K562 (cell line): ENCODE results near the gene GGT1. TPM values are rescaled to one million over a fixed set of nuclear protein-coding genes. Genes with fewer than 3 reads are reported as not detected.

ENCODE experiments used
- ARID1B ChIP-seq: fragments of 450-650 bp; IDR thresholded peaks from 2 replicates; pipeline ENCODE4 v1.6.1; 2016; ENCODE audit warnings: antibody characterized with exemption, mild to moderate bottlenecking, inconsistent platforms
- BCOR ChIP-seq: fragments of 450-650 bp; IDR thresholded peaks from 2 replicates; pipeline ENCODE4 v1.6.1; 2016
- EHMT2 ChIP-seq: fragments of 450-650 bp; IDR thresholded peaks from 2 replicates; pipeline ENCODE4 v1.6.1; 2018; ENCODE audit warnings: antibody characterized with exemption
- SMARCA5 ChIP-seq: fragments of 450-650 bp; IDR thresholded peaks from 2 replicates; pipeline ENCODE4 v1.6.1; 2016
- ZEB2 ChIP-seq: fragments of 450-650 bp; IDR thresholded peaks from 2 replicates; pipeline ENCODE4 v1.6.1; 2016
- polyA plus RNA-seq, 8 experiments: library from polyadenylated mRNA; depleted of rRNA in 4 of 8; stranded (reverse) in 5 of 8; unstranded in 3 of 8; fragments of >200 nt; fragmentation: Nextera tagmentation in 2 of 8; fragmentation: Illumina TruSeq in 1 of 8; extraction: Ambion mirVana in 2 of 8; extraction: Trizol in 1 of 8; gene quantifications; 2 replicates each; pipeline versions ENCODE4 v1.2.1 to v1.2.3, GENCODE V29; 2011 to 2014; ENCODE audit warnings: inconsistent platforms in 1 of 8, missing spikeins in 1 of 8
- total RNA-seq, 7 experiments: library from RNA; depleted of rRNA in 6 of 7; stranded (reverse); fragments of >200 nt in 6 of 7; fragmentation: Illumina TruSeq in 2 of 7; extraction: Trizol in 2 of 7; gene quantifications; 2 replicates each; pipeline versions ENCODE4 v1.2.1 to v1.2.3, GENCODE V29; 2011 to 2021; ENCODE audit warnings: low replicate concordance in 1 of 7
- TF ChIP-seq, protein P1 (sequence below), 2 experiments: fragments of 450-650 bp; IDR thresholded peaks; 2 replicates each; pipeline ENCODE4 v1.6.1; 2016
- TF ChIP-seq, protein P2 (sequence below): fragments of 450-650 bp; IDR thresholded peaks from 2 replicates; pipeline ENCODE4 v1.6.1; 2016; ENCODE audit warnings: antibody characterized with exemption

GGT1 gene
- total and polyA plus RNA-seq, 9 of the 15 experiments (the other 6 are each of a cell fraction or from before 2014, with no cell fraction given) = 0.46 to 11.8 (median 6.9) TPM

DNA sequence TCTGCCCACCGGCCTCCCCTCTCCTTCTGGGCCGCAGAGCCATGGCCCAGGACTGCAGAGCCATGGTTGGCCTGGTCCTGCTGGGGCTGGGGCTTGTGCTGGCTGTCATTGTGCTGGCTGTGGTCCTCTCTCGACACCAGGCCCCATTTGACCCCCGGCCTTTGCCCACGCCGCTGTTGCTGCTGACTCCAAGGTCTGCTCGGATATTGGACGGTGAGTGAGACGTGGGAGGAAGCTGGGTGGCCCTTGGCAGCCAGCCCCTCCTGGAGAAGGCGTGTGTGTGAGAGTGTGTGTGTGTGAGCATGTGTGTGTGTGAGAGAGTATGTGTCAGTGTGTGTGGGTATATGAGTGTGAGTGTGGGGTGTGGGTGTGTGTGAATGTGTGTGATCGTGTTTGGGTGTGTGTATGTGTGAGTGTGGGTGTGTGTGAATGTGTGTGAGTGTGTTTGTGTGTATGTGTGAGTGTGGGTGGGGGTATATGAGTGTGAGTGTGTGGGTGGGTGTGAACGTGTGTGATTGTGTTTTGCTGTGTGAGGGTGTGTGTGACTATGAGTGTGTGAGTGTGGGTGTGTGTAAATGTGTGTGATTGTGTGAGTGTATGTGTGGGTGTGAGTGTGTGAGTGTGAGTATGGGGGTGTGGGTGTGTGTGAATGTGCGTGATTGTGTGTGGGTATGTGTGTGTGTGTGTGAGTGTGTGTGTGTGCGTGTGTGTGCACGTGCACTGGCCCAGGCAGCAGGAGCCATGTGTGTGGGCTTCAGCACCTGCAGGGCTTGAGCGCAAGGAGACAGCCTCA lies 30.4 kb downstream of the GGT1 start (continued):
- TF ChIP-seq BCOR = 0 out of 2 replicates have a peak, but pooled peaks have one; percentile 36
- 0 out of 2 replicates have a peak, but pooled peaks have one; percentile 45 for TF ChIP-seq SMARCA5
- TF ChIP-seq ZEB2 = peak; percentile 17; the same call in 1 of the 2 replicates
- peak; percentile 15; the same call in 1 of the 2 replicates for TF ChIP-seq EHMT2
- TF ChIP-seq, protein P1, sequence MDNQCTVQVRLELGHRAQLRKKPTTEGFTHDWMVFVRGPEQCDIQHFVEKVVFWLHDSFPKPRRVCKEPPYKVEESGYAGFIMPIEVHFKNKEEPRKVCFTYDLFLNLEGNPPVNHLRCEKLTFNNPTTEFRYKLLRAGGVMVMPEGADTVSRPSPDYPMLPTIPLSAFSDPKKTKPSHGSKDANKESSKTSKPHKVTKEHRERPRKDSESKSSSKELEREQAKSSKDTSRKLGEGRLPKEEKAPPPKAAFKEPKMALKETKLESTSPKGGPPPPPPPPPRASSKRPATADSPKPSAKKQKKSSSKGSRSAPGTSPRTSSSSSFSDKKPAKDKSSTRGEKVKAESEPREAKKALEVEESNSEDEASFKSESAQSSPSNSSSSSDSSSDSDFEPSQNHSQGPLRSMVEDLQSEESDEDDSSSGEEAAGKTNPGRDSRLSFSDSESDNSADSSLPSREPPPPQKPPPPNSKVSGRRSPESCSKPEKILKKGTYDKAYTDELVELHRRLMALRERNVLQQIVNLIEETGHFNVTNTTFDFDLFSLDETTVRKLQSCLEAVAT (IDR thresholded peaks at IDR 0.05) = peak; percentile 64 to 70; a peak in 1 of 4 replicates
- TF ChIP-seq ARID1B = peak; percentile 44; the same call in 1 of the 2 replicates
- TF ChIP-seq, protein P2, sequence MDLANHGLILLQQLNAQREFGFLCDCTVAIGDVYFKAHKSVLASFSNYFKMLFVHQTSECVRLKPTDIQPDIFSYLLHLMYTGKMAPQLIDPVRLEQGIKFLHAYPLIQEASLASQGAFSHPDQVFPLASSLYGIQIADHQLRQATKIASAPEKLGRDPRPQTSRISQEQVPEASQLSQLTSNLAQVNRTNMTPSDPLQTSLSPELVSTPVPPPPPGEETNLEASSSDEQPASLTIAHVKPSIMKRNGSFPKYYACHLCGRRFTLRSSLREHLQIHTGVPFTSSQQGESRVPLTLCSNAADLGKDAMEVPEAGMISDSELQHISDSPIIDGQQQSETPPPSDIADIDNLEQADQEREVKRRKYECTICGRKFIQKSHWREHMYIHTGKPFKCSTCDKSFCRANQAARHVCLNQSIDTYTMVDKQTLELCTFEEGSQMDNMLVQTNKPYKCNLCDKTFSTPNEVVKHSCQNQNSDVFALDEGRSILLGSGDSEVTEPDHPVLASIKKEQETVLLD = peak; percentile 51; the same call in 1 of the 2 replicates
- TF ChIP-seq, all 486 proteins: peak for 53; not testable (repeated sequence) for 433
